Measurements from ENCODE around the gene ITLN1.
"Not testable (repeated sequence)": the region's sequence is repeated elsewhere in the genome, so short reads cannot be mapped to it uniquely, and the experiment has no call there.

ITLN1 gene

GRCh38 chr1:160874935-160875334, 10.0 kb downstream of the ITLN1 start:
- Histone ChIP-seq H3K4me1 (ENCODE audit: control insufficient read depth, insufficient read depth, low read length) (no peaks in the 10 kb centered on the region), H3K9me3 (ENCODE audit: control insufficient read depth, insufficient read depth, low read depth, low read length) (no peaks in the 10 kb centered on the region), H3K27ac (ENCODE audit: extremely low read depth, low read depth, low read length) (no peak overlapping the region), H3K36me3 (ENCODE audit: control insufficient read depth in 2 of 2, insufficient read depth in 1 of 2, low read length in 2 of 2) (no peaks in the 10 kb centered on the region), H3K4me3 (ENCODE audit: low read depth, low read length) (no peak overlapping the region)
- ChIA-PET POLR2A (no interaction called here), CTCF (no interaction called here)
- TF ChIP-seq ZNF600 (tag by site-specific recombination; IDR thresholded peaks at IDR 0.05) (no peak), ZNF513 (tag by site-specific recombination; IDR thresholded peaks at IDR 0.05) (no peak), ZNF426 (tag by site-specific recombination; IDR thresholded peaks at IDR 0.05) (no peak), ZNF544 (tag by site-specific recombination; IDR thresholded peaks at IDR 0.05) (no peak), ZNF692 (tag by site-specific recombination; IDR thresholded peaks at IDR 0.05) (no peak), ZNF114 (tag by site-specific recombination; IDR thresholded peaks at IDR 0.05) (no peak), REST (tag by site-specific recombination; IDR thresholded peaks at IDR 0.05) (no peak), REPIN1 (tag by site-specific recombination; IDR thresholded peaks at IDR 0.05; ENCODE audit: low read depth) (no peak), ZNF214 (tag by site-specific recombination; IDR thresholded peaks at IDR 0.05; ENCODE audit: borderline replicate concordance) (no peak)

GRCh38 chr1:160868141-160868540, 16.8 kb downstream of the ITLN1 start:
- POLR2A ChIA-PET: no interaction called here
- Histone ChIP-seq H3K27ac (ENCODE audit: extremely low read depth, low read depth, low read length) (no peak overlapping the region), H3K4me1 (ENCODE audit: control insufficient read depth, insufficient read depth, low read length) (no peaks in the 10 kb centered on the region), H3K4me3 (ENCODE audit: low read depth, low read length) (no peak overlapping the region), H3K36me3 (ENCODE audit: control insufficient read depth in 2 of 2, insufficient read depth in 1 of 2, low read length in 2 of 2) (no peaks in the 10 kb centered on the region), H3K9me3 (ENCODE audit: control insufficient read depth, insufficient read depth, low read depth, low read length) (no peaks in the 10 kb centered on the region)
- TF ChIP-seq ZNF335 (tag by site-specific recombination; conservative IDR thresholded peaks at IDR 0.05) (no peak), ZNF394 (tag by site-specific recombination; IDR thresholded peaks at IDR 0.05; ENCODE audit: borderline replicate concordance) (no peak), ZXDB (tag by site-specific recombination; IDR thresholded peaks at IDR 0.05) (no peak), ZNF19 (tag by site-specific recombination; IDR thresholded peaks at IDR 0.05; ENCODE audit: low read depth) (no peak), TRIM28 (IDR thresholded peaks at IDR 0.05; ENCODE audit: borderline replicate concordance, low read length) (no peak), MEIS1 (CRISPR knock-in tag; IDR thresholded peaks at IDR 0.05; ENCODE audit: borderline replicate concordance) (no peak), TCF7L2 (IDR thresholded peaks at IDR 0.05; ENCODE audit: borderline replicate concordance, low read depth, low read length) (no peak), SP3 (tag by site-specific recombination; IDR thresholded peaks at IDR 0.05) (no peak), ZNF501 (tag by site-specific recombination; IDR thresholded peaks at IDR 0.05) (no peak), ZNF473 (tag by site-specific recombination; IDR thresholded peaks at IDR 0.05) (no peak), ZNF248 (tag by site-specific recombination; IDR thresholded peaks at IDR 0.05) (no peak), ZNF621 (tag by site-specific recombination; IDR thresholded peaks at IDR 0.05) (no peak), KLF1 (tag by site-specific recombination; IDR thresholded peaks at IDR 0.05) (no peak), ZNF423 (tag by site-specific recombination; IDR thresholded peaks at IDR 0.05) (no peak), ZNF660 (tag by site-specific recombination; IDR thresholded peaks at IDR 0.05) (no peak), ZNF544 (tag by site-specific recombination; IDR thresholded peaks at IDR 0.05) (no peak), ZNF626 (tag by site-specific recombination; IDR thresholded peaks at IDR 0.05) (no peak), ZFP41 (tag by site-specific recombination; IDR thresholded peaks at IDR 0.05; ENCODE audit: borderline replicate concordance) (no peak)
- CTCF ChIA-PET: interaction anchor here (0.6 to 1.0 kb wide), 2 partner anchors 17 to 33 kb away, joined by 4 read pairs; partner anchors contain the start of gene ITLN1

- H3K4me3 ChIP-seq (ENCODE audit: low read depth, low read length); H3K9me3 ChIP-seq (ENCODE audit: control insufficient read depth, insufficient read depth, low read depth, low read length); H3K36me3 ChIP-seq (ENCODE audit: control insufficient read depth in 2 of 2, insufficient read depth in 1 of 2, low read length in 2 of 2); POLR2A ChIA-PET; H3K4me1 ChIP-seq (ENCODE audit: control insufficient read depth, insufficient read depth, low read length); H3K27ac ChIP-seq (ENCODE audit: extremely low read depth, low read depth, low read length): not testable (repeated sequence)
- CTCF ChIA-PET: interaction anchor here (0.6 kb wide), 1 partner anchor 33 kb away, joined by 4 read pairs; no protein-coding TSS in a partner anchor
Observed at GRCh38 chr1:160867651-160868050, 17.3 kb downstream of the ITLN1 start.
